Type B pancreatic cell (in vitro differentiated cells): Measurements from ENCODE around the gene EPS15. TPM values are rescaled to one million over a fixed set of nuclear protein-coding genes. Genes with fewer than 3 reads are reported as not detected.

Experiments used
- DNase-seq: peaks from one replicate; pipeline ENCODE4 v3.0.0; 2021; ENCODE audit warnings: mixed read lengths; ENCODE audit not compliant: unreplicated experiment; ENCODE audit errors: extremely low spot score
- H3K27ac Mint-ChIP-seq: 2 replicates; pipeline ENCODE4 v1.8.0; 2021; ENCODE audit warnings: mild to moderate bottlenecking, mixed read lengths
- H3K27me3 Mint-ChIP-seq: 2 replicates; pipeline ENCODE4 v1.8.0; 2021; ENCODE audit warnings: mixed read lengths
- H3K36me3 Mint-ChIP-seq: 2 replicates; pipeline ENCODE4 v1.8.0; 2021; ENCODE audit warnings: mixed read lengths
- H3K4me1 Mint-ChIP-seq: one replicate; pipeline ENCODE4 v1.8.0; 2021; ENCODE audit warnings: mixed read lengths; ENCODE audit not compliant: unreplicated experiment
- H3K4me3 Mint-ChIP-seq: 2 replicates; pipeline ENCODE4 v1.8.0; 2021; ENCODE audit warnings: mild to moderate bottlenecking, mixed read lengths
- H3K9me3 Mint-ChIP-seq: 2 replicates; pipeline ENCODE4 v1.8.0; 2021; ENCODE audit warnings: mixed read lengths
- total RNA-seq: library from RNA; stranded (reverse); gene quantifications from 2 replicates; pipeline ENCODE4 v1.2.1, GENCODE V29; 2021; ENCODE audit warnings: low replicate concordance
- TF ChIP-seq, protein P1 (sequence below): fragments of 200-600 bp; sonication (generic); conservative IDR thresholded peaks from 2 replicates; pipeline ENCODE4 v1.5.0; 2021; ENCODE audit warnings: antibody characterized with exemption, mild to moderate bottlenecking

Gene EPS15
- total RNA-seq, 1 donor from 2014 or later, result 49.4 TPM

DNA sequence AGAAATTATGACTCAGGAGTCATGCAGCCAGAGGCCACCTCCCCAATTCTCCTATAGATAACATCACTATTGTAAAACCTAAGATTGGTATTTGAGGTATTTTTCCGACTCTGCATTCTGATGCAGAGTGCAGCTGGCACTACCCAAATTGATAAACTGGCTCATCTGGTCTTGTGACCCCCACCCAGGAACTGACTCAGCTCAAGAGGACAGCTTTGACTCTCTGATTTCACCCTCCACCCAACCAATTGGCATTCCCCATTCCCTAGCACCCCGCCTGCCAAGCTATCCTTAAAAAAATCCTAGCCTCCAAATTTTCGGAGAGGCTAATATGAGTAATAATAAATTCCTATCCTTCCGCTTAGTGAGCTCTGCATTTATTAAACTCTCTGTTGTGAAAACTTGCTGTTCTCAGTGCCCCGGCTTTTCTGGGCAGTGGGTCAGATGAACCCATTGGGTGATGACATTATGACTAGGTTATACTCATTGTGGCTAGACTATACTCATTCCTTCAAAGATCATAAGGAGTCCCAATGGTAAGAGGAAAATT lies 39.4 kb upstream of the EPS15 start:
- H3K27ac Mint-ChIP-seq, result peak overlapping the region; percentile 82
- no peaks in the 10 kb centered on the region for H3K36me3 Mint-ChIP-seq
- H3K9me3 Mint-ChIP-seq, result no peaks in the 10 kb centered on the region
- no peaks in the 10 kb centered on the region for H3K27me3 Mint-ChIP-seq
- DNase-seq, result no peak
- TF ChIP-seq, protein P1, sequence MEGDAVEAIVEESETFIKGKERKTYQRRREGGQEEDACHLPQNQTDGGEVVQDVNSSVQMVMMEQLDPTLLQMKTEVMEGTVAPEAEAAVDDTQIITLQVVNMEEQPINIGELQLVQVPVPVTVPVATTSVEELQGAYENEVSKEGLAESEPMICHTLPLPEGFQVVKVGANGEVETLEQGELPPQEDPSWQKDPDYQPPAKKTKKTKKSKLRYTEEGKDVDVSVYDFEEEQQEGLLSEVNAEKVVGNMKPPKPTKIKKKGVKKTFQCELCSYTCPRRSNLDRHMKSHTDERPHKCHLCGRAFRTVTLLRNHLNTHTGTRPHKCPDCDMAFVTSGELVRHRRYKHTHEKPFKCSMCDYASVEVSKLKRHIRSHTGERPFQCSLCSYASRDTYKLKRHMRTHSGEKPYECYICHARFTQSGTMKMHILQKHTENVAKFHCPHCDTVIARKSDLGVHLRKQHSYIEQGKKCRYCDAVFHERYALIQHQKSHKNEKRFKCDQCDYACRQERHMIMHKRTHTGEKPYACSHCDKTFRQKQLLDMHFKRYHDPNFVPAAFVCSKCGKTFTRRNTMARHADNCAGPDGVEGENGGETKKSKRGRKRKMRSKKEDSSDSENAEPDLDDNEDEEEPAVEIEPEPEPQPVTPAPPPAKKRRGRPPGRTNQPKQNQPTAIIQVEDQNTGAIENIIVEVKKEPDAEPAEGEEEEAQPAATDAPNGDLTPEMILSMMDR, result no peak
- peak overlapping the region; percentile 42 for H3K4me3 Mint-ChIP-seq
- H3K4me1 Mint-ChIP-seq, result peaks cover 13% of the 10 kb centered on the region

DNA sequence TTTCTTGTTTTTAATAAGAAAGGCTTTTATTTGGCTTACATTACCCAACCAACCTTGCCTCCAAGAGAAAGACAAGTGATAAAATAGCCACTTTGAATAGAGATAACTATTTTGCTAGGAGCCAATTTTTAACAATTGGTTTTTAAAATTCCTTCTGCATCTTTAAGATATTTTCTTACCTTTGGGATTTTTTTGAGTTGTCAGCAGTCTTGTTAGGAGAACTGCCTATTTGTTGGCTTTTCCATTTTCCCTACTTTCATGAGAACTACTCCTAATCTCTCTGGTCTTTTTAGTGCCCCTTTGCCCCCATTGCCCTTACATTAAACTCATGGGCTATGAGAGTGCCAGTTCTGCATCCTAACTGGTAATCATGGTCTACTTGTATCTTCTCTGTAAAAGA lies 38.1 kb upstream of the EPS15 start:
- Mint-ChIP-seq H3K4me1 (peaks cover 13% of the 10 kb centered on the region), H3K27me3 (no peaks in the 10 kb centered on the region), H3K36me3 (no peaks in the 10 kb centered on the region), H3K9me3 (no peaks in the 10 kb centered on the region), H3K4me3 (no peak overlapping the region), H3K27ac (peak overlapping the region; percentile 11)
- no peak for DNase-seq
- TF ChIP-seq, protein P1, result no peak

DNA sequence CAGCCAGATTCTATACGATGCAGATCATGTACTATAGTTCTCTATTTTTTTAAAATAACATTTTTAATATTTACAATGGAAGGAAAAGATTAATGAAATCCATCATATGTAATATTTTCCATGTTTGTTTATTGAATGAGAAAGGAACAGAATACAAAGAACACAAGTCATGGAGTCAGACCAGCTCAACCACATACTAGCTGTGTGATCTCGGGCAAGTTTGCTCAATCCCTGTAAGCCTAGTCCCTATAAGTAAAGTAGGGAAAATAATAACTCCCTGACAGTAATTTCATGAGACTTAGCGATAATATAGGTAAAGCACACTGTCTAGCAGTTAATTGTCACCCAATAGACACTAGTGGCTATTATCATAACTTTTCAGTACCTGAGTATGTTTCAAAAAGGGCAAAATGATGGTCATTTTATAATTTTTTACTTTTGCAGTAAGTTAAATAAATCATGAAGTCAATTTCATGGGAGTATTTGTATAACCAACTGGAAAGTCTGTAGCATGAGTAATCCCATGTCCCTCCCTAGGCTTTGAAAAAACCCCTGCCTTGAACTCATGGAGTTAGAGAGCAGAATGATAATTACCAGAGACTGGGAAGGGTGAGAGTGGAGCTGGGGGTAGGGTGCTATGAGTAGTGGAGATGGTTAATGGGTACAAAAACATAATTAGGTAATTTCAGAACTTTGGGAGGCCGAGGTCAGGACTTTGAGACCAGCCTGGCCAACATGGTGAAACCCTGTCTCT lies 37.0 kb upstream of the EPS15 start:
- H3K4me1 Mint-ChIP-seq, result peaks cover 13% of the 10 kb centered on the region
- no peak for DNase-seq
- H3K4me3 Mint-ChIP-seq, result no peak overlapping the region
- no peaks in the 10 kb centered on the region for H3K27me3 Mint-ChIP-seq
- peak overlapping the region; percentile 53 for H3K27ac Mint-ChIP-seq
- TF ChIP-seq, protein P1, result no peak
- no peaks in the 10 kb centered on the region for H3K9me3 Mint-ChIP-seq
- H3K36me3 Mint-ChIP-seq, result no peaks in the 10 kb centered on the region

DNA sequence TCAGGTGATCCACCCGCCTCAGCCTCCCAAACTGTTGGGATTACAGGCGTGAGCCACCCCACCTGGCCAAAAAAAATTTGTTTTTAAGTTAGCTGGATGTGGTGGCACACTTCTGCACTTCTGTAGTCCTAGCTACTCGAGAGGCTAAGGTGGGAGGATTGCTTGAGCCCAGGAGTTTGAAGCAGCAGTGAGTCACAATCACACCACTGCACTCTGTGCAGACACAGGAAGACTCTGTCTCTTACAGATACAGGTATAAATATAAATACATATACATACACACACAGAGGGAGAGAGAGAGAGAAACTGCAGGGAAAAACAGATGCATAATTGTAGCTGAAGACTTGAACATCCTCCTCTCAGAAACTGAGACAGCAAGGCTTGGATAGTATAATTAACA lies 34.8 kb upstream of the EPS15 start:
- H3K9me3 Mint-ChIP-seq, result no peaks in the 10 kb centered on the region
- TF ChIP-seq, protein P1, result no peak
- H3K36me3 Mint-ChIP-seq, result no peaks in the 10 kb centered on the region
- DNase-seq, result no peak
- H3K4me1 Mint-ChIP-seq, result peaks cover 8% of the 10 kb centered on the region
- no peak overlapping the region for H3K4me3 Mint-ChIP-seq
- H3K27ac Mint-ChIP-seq, result no peak overlapping the region
- H3K27me3 Mint-ChIP-seq, result no peaks in the 10 kb centered on the region

DNA sequence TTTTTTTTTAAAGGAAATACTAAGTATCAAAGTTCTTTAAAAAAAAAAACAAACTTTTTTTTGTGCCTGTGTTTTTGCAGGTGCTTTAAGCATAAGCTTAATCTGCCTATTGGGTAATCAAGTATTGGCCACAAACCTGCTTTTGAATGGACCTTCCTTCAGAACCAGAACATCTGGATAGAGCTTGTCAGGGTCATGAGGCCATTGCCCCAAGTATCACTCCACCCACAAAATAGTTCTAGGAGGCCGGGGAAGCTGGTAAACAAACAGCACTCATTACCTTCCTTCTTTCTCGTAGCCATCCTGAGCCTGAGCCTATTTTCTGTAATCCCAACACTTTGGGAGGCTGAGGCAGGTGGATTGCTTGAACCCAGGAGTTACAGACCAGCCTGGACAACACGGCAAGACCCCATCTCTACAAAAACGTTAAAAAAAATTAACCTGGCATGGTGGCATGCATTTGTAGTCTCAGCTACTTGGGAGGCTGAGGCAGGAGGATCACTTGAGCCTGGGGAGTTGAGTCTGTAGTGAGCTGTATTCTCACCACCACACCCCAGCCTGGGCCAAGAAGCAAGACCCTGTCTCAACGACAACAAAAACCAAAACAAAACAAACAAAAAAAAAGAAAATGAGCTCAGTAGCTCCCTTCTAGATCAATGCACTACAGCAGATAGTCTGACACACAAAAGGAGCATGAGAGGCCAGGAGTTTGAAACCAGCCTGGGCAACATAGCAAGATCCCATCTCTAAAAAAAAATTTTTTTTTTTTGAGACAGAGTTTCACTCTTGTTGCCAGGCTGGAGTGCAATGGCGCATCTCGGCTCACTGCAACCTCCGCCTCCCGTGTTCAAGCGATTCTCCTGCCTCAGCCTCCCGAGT lies 34.1 kb upstream of the EPS15 start:
- Mint-ChIP-seq H3K27ac (no peak overlapping the region), H3K36me3 (no peaks in the 10 kb centered on the region), H3K4me3 (no peak overlapping the region), H3K9me3 (no peaks in the 10 kb centered on the region), H3K4me1 (peaks cover under 1% of the 10 kb centered on the region), H3K27me3 (no peaks in the 10 kb centered on the region)
- TF ChIP-seq, protein P1, result no peak
- DNase-seq, result no peak
